GM12801 (cell line): ENCODE data around the gene CH25H.

Experiments
- TF ChIP-seq, protein P1 (sequence below): IDR thresholded peaks from one replicate; pipeline ENCODE4 v1.5.1; 2011; ENCODE audit warnings: control low read depth; ENCODE audit not compliant: insufficient read length; ENCODE audit errors: extremely low read depth

CH25H gene

DNA sequence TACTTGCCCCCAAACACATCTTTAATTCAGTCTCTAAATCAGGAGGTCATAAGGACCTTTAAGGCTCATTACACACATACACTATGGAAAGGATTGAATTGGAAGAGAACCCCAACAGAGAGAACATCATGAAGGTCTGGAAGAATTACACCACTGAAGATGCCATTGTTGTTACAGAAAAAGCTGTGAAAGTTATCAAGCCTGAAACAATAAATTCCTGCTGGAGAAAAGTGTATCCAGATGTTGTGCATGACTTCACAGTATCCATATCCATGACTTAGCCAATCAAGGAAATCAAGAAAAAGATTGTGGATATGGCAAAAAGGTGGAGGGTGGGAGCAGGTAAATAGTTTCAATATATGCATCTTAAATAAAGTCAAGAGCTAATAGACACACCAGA is 30.7 kb upstream of the CH25H start:
- TF ChIP-seq, protein P1, sequence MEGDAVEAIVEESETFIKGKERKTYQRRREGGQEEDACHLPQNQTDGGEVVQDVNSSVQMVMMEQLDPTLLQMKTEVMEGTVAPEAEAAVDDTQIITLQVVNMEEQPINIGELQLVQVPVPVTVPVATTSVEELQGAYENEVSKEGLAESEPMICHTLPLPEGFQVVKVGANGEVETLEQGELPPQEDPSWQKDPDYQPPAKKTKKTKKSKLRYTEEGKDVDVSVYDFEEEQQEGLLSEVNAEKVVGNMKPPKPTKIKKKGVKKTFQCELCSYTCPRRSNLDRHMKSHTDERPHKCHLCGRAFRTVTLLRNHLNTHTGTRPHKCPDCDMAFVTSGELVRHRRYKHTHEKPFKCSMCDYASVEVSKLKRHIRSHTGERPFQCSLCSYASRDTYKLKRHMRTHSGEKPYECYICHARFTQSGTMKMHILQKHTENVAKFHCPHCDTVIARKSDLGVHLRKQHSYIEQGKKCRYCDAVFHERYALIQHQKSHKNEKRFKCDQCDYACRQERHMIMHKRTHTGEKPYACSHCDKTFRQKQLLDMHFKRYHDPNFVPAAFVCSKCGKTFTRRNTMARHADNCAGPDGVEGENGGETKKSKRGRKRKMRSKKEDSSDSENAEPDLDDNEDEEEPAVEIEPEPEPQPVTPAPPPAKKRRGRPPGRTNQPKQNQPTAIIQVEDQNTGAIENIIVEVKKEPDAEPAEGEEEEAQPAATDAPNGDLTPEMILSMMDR = no peak

DNA sequence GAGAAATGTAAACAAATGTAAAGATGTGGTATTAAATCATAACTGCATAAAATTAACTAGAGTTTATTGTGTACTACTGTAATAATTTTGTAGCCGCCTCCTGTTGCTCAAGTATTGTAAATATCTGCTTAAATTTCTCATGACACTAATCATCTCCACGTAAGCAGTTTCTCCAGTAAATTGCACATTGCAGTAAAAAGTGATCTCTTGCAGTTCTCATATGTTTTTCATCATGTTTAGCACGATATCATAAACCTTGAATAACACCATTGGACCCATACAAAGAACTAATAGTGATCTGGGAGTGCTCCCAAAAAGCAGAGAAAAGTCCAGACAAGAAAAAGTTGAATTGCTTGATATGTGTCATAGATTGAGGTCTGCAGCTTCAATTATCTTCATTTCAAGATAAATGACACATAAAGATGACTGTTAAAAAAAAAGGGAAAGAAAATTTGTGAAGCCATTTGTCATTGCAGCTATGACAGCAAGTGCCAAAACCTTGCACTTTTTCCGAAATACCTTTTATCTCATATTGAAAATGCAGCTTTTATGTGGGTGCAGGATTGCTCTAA is 29.2 kb upstream of the CH25H start:
- TF ChIP-seq, protein P1 = no peak

GRCh38 chr10:89235073-89235798 is 28.1 kb upstream of the CH25H start:
- TF ChIP-seq, protein P1 = no peak

GRCh38 chr10:89233033-89233432 is 25.9 kb upstream of the CH25H start:
- TF ChIP-seq, protein P1 = no peak

- TF ChIP-seq, protein P1 = no peak
Observed at GRCh38 chr10:89228962-89229361, 21.8 kb upstream of the CH25H start.

- TF ChIP-seq, protein P1 = no peak
Observed at GRCh38 chr10:89228146-89228545, 21.0 kb upstream of the CH25H start.

- TF ChIP-seq, protein P1 = no peak
Observed at GRCh38 chr10:89226891-89227290, 19.8 kb upstream of the CH25H start.
